Measurements from ENCODE around the gene CACNA1C. TPM values are rescaled to one million over a fixed set of nuclear protein-coding genes. Genes with fewer than 3 reads are reported as not detected.

CACNA1C gene
- 15.6 TPM for total RNA-seq
- long read RNA-seq, partial matches to known transcripts: 18 of 40 reads
- long read RNA-seq, other reads (novel, unspliced or antisense): 22 of 40 reads

- H3K36me3 ChIP-seq: no peaks in the 10 kb centered on the region
- peaks cover 43% of the 10 kb centered on the region for H3K27me3 ChIP-seq
- H3K4me3 ChIP-seq: peak within 1 kb of the TSS; percentile 55
- H3K27ac ChIP-seq: peak within 1 kb of the TSS; percentile 65
- DNase-seq (no peak), ATAC-seq (peak; percentile 62)
- TF ChIP-seq CTCF (IDR thresholded peaks at IDR 0.05): peak; percentile 22
- H3K9me3 ChIP-seq: no peaks in the 10 kb centered on the region
- intact Hi-C loops (cut with DNase I): loop anchor here (10.0 kb wide), 1 partner anchor 532 kb away; no protein-coding TSS in a partner anchor
- peaks cover 13% of the 10 kb centered on the region for H3K4me1 ChIP-seq
These were observed at the start of gene CACNA1C for GRCh38 chr12:2052826-2053678. Gene CACNA1C, plus strand, starts transcription at chr12:2052987. Its CDS starts 576 bp downstream, at chr12:2053563.

- H3K9me3 ChIP-seq: no peaks in the 10 kb centered on the region
- H3K4me3 ChIP-seq: peak overlapping the region; percentile 80
- intact Hi-C loops (cut with DNase I): no loop called here
- peak; percentile 8 for ATAC-seq
- H3K36me3 ChIP-seq: no peaks in the 10 kb centered on the region
- no peaks in the 10 kb centered on the region for H3K27me3 ChIP-seq
- no peak for TF ChIP-seq CTCF (IDR thresholded peaks at IDR 0.05)
- H3K4me1 ChIP-seq: peaks cover 15% of the 10 kb centered on the region
- H3K27ac ChIP-seq: peak overlapping the region; percentile 92
- no peak for DNase-seq
These were observed 49.1 kb upstream of the CACNA1C start for GRCh38 chr12:2003676-2004112.

- ATAC-seq (peak; percentile 100), DNase-seq (peak; percentile 99)
- TF ChIP-seq CTCF (IDR thresholded peaks at IDR 0.05): no peak
- Histone ChIP-seq H3K27ac (peak within 1 kb of the TSS; percentile 92), H3K36me3 (no peaks in the 10 kb centered on the region), H3K27me3 (no peaks in the 10 kb centered on the region), H3K4me1 (peaks cover 15% of the 10 kb centered on the region), H3K9me3 (no peaks in the 10 kb centered on the region), H3K4me3 (peak within 1 kb of the TSS; percentile 80)
- intact Hi-C loops (cut with DNase I): no loop called here
These were observed 48.5 kb upstream of the CACNA1C start, which contains the start of gene DCP1B for GRCh38 chr12:2004113-2004929. Gene DCP1B, minus strand, starts transcription at chr12:2004457. Its CDS starts 26 bp downstream, at chr12:2004431.

GRCh38 chr12:2008677-2009076 is 44.1 kb upstream of the CACNA1C start:
- intact Hi-C loops (cut with DNase I): no loop called here

More at GRCh38 chr12:2008677-2009076, 44.1 kb upstream of the CACNA1C start:
- ATAC-seq: no peak
- Histone ChIP-seq H3K36me3 (no peaks in the 10 kb centered on the region), H3K4me3 (no peak overlapping the region), H3K27me3 (no peaks in the 10 kb centered on the region), H3K27ac (no peak overlapping the region), H3K9me3 (no peaks in the 10 kb centered on the region), H3K4me1 (peaks cover 5% of the 10 kb centered on the region)
- no peak for DNase-seq
- TF ChIP-seq CTCF (IDR thresholded peaks at IDR 0.05): no peak

Measured in upper lobe of right lung (tissue), 1 donor.